SH-SY5Y (cell line): ENCODE data around the gene EHMT1.

ENCODE experiments used
- GATA2 ChIP-seq: IDR thresholded peaks from 2 replicates; pipeline ENCODE4 v1.6.1; 2011; ENCODE audit warnings: mild to moderate bottlenecking, low read depth, low read length
- GATA3 ChIP-seq: IDR thresholded peaks from 2 replicates; pipeline ENCODE4 v1.6.1; 2011; ENCODE audit warnings: low read depth, mild to moderate bottlenecking, low read length, moderate library complexity

GRCh38 chr9:137717776-137718327 lies 99.0 kb downstream of the EHMT1 start:
- TF ChIP-seq GATA3, result no peak
- no peak for TF ChIP-seq GATA2
